Keratinocyte (primary cell): ENCODE data around the gene HOXA5. TPM values are rescaled to one million over a fixed set of nuclear protein-coding genes. Genes with fewer than 3 reads are reported as not detected.
A peak's percentile ranks its signal among the peaks of the same experiment; 100 is the strongest.

Experiments used
- DNase-seq: peaks from one replicate; pipeline ENCODE4 v3.0.0-alpha.2; 2011; ENCODE audit warnings: low read depth, missing footprints, low spot score
- FAIRE-seq: peaks from 2 replicates; lab custom pipeline; 2011; peaks lifted over from hg19 to GRCh38; lab: Jason Lieb, UNC
- H2AFZ ChIP-seq: 2 replicates; pipeline ENCODE4 v1.6.0; 2012; ENCODE audit warnings: low read length, control low read depth, inconsistent platforms; ENCODE audit not compliant: control insufficient read depth
- H3K27ac ChIP-seq: 2 replicates; pipeline ENCODE4 v1.5.1; 2011; ENCODE audit warnings: low read length; ENCODE audit not compliant: control insufficient read depth, insufficient read depth
- H3K27me3 ChIP-seq: 3 replicates; pipeline ENCODE4 v1.6.0; 2011; ENCODE audit warnings: low read length; ENCODE audit not compliant: control insufficient read depth, insufficient read depth; ENCODE audit errors: extremely low read depth
- H3K36me3 ChIP-seq, 2 experiments: 2 replicates in 1 of 2; 3 replicates in 1 of 2; pipeline ENCODE4 v1.5.1; 2011; ENCODE audit warnings: low read length in 2 of 2, mild to moderate bottlenecking in 1 of 2; ENCODE audit not compliant: control insufficient read depth in 2 of 2, insufficient read depth in 2 of 2; ENCODE audit errors: extremely low read depth in 1 of 2
- H3K4me1 ChIP-seq: 3 replicates; pipeline ENCODE4 v1.5.1; 2011; ENCODE audit warnings: low read length; ENCODE audit not compliant: control insufficient read depth, insufficient read depth; ENCODE audit errors: extremely low read depth
- H3K4me2 ChIP-seq: 3 replicates; pipeline ENCODE4 v1.6.0; 2011; ENCODE audit warnings: low read depth, low read length; ENCODE audit not compliant: control insufficient read depth, insufficient read depth; ENCODE audit errors: extremely low read depth
- H3K4me3 ChIP-seq, 3 experiments: fragments of 200-600 bp in 1 of 3; sonication (generic) in 1 of 3; 2 replicates in 2 of 3; 3 replicates in 1 of 3; pipeline ENCODE4 v1.5.1; 2011 to 2016; ENCODE audit warnings: low read length in 3 of 3, mild to moderate bottlenecking in 3 of 3, control low read depth in 2 of 3, inconsistent platforms in 1 of 3, low read depth in 1 of 3, mixed read lengths in 1 of 3, mixed run types in 1 of 3, moderate library complexity in 1 of 3; ENCODE audit not compliant: control insufficient read depth in 2 of 3, insufficient read depth in 2 of 3; ENCODE audit errors: extremely low read depth in 1 of 3
- H3K79me2 ChIP-seq: 2 replicates; pipeline ENCODE4 v1.6.0; 2012; ENCODE audit warnings: low read length; ENCODE audit not compliant: control insufficient read depth, insufficient read depth
- H3K9ac ChIP-seq: 3 replicates; pipeline ENCODE4 v1.6.0; 2011; ENCODE audit warnings: low read length; ENCODE audit not compliant: control insufficient read depth, insufficient read depth; ENCODE audit errors: extremely low read depth
- H3K9me1 ChIP-seq: 3 replicates; pipeline ENCODE4 v1.6.0; 2011; ENCODE audit warnings: low read length; ENCODE audit not compliant: control insufficient read depth, insufficient read depth; ENCODE audit errors: extremely low read depth
- H3K9me3 ChIP-seq: 2 replicates; pipeline ENCODE4 v1.5.1; 2012; ENCODE audit warnings: low read depth, low read length; ENCODE audit not compliant: control insufficient read depth
- H4K20me1 ChIP-seq: 3 replicates; pipeline ENCODE4 v1.6.0; 2011; ENCODE audit warnings: low read length; ENCODE audit not compliant: control insufficient read depth, insufficient read depth; ENCODE audit errors: extremely low read depth
- CTCF ChIP-seq, 3 experiments: IDR thresholded peaks in 1 of 3; conservative IDR thresholded peaks in 1 of 3; optimal IDR thresholded peaks in 1 of 3; 2 replicates in 2 of 3; 3 replicates in 1 of 3; pipeline versions ENCODE3 to v1.5.1; 2011; ENCODE audit warnings: low read length in 3 of 3, mild to moderate bottlenecking in 3 of 3, moderate library complexity in 2 of 3, control low read depth in 1 of 3, inconsistent platforms in 1 of 3; ENCODE audit not compliant: insufficient read depth in 2 of 3; ENCODE audit errors: extremely low read depth in 1 of 3
- EZH2 ChIP-seq: IDR thresholded peaks from one replicate; pipeline ENCODE4 v1.6.1; 2012; ENCODE audit warnings: inconsistent platforms, mild to moderate bottlenecking, low read length, moderate library complexity
- dilution Hi-C: fragments of 300-500 bp; cut with MboI; formaldehyde crosslinking; loops from one replicate; pipeline ENCODE4 v1.7.0; 2020; ENCODE audit warnings: low sequenced_read_pairs; ENCODE audit not compliant: extremely low pct_ligation_motif_present
- polyA plus RNA-seq, 5 experiments: library from polyadenylated mRNA; depleted of rRNA in 3 of 5; stranded (reverse) in 3 of 5; stranded (forward) in 1 of 5; unstranded in 1 of 5; fragments of >200 nt; gene quantifications; 1 replicate in 1 of 5; 2 replicates in 3 of 5; 3 replicates in 1 of 5; pipeline versions ENCODE4 v1.2.1 to v1.2.3, GENCODE V29; 2011 to 2012; ENCODE audit warnings: missing spikeins in 2 of 5, low read depth in 1 of 5, low replicate concordance in 1 of 5

HOXA5 gene
- polyA plus RNA-seq, 1 donor (not counting 4 experiments of a cell fraction or from before 2014, with no cell fraction given), result 7.1 TPM

- H3K36me3 ChIP-seq, result peaks cover 0 to 4% of the 10 kb centered on the region in 2 experiments
- TF ChIP-seq EZH2, result no peak
- TF ChIP-seq CTCF (optimal IDR thresholded peaks at IDR 0.05 in 1 of 3, IDR thresholded peaks at IDR 0.05 in 1 of 3, conservative IDR thresholded peaks at IDR 0.05 in 1 of 3; ENCODE audit: extremely low read depth in 1 of 3, insufficient read depth in 2 of 3, low read length in 3 of 3), result no peak
- FAIRE-seq, result no peak
- no peak overlapping the region for H3K9ac ChIP-seq
- H3K4me1 ChIP-seq, result no peaks in the 10 kb centered on the region
- dilution Hi-C loops, result no loop called here
- no peak for DNase-seq
- no peaks in the 10 kb centered on the region for H3K9me3 ChIP-seq
- H3K9me1 ChIP-seq, result no peaks in the 10 kb centered on the region
- no peaks in the 10 kb centered on the region for H4K20me1 ChIP-seq
- no peak overlapping the region for H3K27ac ChIP-seq
- H2AFZ ChIP-seq, result no peak overlapping the region
- H3K27me3 ChIP-seq, result no peaks in the 10 kb centered on the region
- no peak overlapping the region for H3K4me2 ChIP-seq
- no peak overlapping the region for H3K4me3 ChIP-seq
- no peaks in the 10 kb centered on the region for H3K79me2 ChIP-seq
Observed at GRCh38 chr7:27124902-27125689, 18.4 kb downstream of the HOXA5 start.

DNA sequence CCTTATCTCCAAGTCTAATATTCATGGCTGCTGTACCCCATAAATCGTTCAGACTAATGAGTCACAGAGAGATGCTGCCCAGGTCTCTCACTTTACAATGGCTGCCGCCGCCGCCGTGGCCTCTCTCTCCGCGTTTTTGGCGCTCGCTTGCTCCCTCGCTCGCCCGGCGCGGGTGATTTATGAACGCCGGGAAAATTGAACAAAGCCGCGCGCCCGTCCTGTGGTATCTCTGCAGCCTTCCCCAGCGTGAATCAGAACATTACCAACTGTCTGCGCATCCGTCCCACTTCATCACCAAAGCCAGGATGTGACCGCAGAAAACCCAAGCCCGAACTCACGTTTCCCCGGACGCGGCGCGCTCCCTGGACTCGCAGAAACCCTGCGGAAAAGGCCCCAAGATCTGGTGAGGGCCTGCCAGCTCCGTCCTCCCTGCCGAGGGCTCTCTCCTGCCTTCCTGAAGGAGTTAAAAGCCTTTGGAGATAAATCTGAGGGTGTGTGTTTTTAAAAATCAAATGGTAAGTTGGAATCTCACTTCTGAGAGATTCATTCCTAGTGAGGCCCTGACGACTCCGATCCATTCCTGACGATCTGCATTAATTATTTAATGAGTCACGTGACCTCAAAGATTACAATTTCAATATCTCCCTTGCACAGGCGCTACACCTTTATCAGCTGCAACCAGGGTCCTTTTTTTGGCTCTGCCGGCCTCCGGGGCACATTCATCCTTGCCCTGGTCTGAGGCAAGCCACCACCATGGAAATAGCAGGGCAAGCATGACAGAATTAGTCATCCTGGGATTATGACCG, 19.2 kb downstream of the HOXA5 start:
- H3K4me3 ChIP-seq, result no peak overlapping the region

More for the DNA sequence above, 19.2 kb downstream of the HOXA5 start:
- DNase-seq (no peak), FAIRE-seq (no peak)
- no peaks in the 10 kb centered on the region for H3K27me3 ChIP-seq
- TF ChIP-seq EZH2, result no peak
- TF ChIP-seq CTCF (optimal IDR thresholded peaks at IDR 0.05 in 1 of 3, IDR thresholded peaks at IDR 0.05 in 1 of 3, conservative IDR thresholded peaks at IDR 0.05 in 1 of 3; ENCODE audit: extremely low read depth in 1 of 3, insufficient read depth in 2 of 3, low read length in 3 of 3), result no peak
- peak overlapping the region; percentile 38 for H3K4me2 ChIP-seq
- peaks cover 0 to 4% of the 10 kb centered on the region in 2 experiments for H3K36me3 ChIP-seq
- H3K79me2 ChIP-seq, result no peaks in the 10 kb centered on the region
- no peak overlapping the region for H3K9ac ChIP-seq
- no peaks in the 10 kb centered on the region for H3K9me3 ChIP-seq
- H3K4me1 ChIP-seq, result no peaks in the 10 kb centered on the region
- dilution Hi-C loops, result no loop called here
- no peaks in the 10 kb centered on the region for H4K20me1 ChIP-seq
- no peak overlapping the region for H3K27ac ChIP-seq
- H3K9me1 ChIP-seq, result no peaks in the 10 kb centered on the region
- no peak overlapping the region for H2AFZ ChIP-seq
